GM10248 (cell line): ENCODE results near the gene ZNF620.

Experiments used
- CTCF ChIA-PET: fragments of 300-600 bp; sonication (Branson Sonifier 250); formaldehyde crosslinking; extraction: SDS; loops from one replicate; lab custom pipeline; 2021; ENCODE audit warnings: antibody characterized with exemption; lab: Yijun Ruan, JAX
- POLR2A ChIA-PET: fragments of 350-650 bp; sonication (Branson Sonifier 250); formaldehyde crosslinking; extraction: SDS; loops from one replicate; lab custom pipeline; 2020; ENCODE audit warnings: antibody characterized with exemption; lab: Yijun Ruan, JAX
- DNase-seq: peaks from one replicate; pipeline ENCODE4 v3.0.0; 2012; ENCODE audit errors: extremely low spot score
- TF ChIP-seq, protein P1 (sequence below): IDR thresholded peaks from 2 replicates; pipeline ENCODE4 v1.5.1; 2012; ENCODE audit warnings: mild to moderate bottlenecking, low read depth; ENCODE audit errors: extremely low read depth, missing control alignments, control extremely low read depth

ZNF620 gene

GRCh38 chr3:40518848-40519247 lies 13.0 kb downstream of the ZNF620 start:
- CTCF ChIA-PET = no interaction called here
- no peak for DNase-seq
- TF ChIP-seq, protein P1, sequence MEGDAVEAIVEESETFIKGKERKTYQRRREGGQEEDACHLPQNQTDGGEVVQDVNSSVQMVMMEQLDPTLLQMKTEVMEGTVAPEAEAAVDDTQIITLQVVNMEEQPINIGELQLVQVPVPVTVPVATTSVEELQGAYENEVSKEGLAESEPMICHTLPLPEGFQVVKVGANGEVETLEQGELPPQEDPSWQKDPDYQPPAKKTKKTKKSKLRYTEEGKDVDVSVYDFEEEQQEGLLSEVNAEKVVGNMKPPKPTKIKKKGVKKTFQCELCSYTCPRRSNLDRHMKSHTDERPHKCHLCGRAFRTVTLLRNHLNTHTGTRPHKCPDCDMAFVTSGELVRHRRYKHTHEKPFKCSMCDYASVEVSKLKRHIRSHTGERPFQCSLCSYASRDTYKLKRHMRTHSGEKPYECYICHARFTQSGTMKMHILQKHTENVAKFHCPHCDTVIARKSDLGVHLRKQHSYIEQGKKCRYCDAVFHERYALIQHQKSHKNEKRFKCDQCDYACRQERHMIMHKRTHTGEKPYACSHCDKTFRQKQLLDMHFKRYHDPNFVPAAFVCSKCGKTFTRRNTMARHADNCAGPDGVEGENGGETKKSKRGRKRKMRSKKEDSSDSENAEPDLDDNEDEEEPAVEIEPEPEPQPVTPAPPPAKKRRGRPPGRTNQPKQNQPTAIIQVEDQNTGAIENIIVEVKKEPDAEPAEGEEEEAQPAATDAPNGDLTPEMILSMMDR = no peak
- POLR2A ChIA-PET = no interaction called here

DNA sequence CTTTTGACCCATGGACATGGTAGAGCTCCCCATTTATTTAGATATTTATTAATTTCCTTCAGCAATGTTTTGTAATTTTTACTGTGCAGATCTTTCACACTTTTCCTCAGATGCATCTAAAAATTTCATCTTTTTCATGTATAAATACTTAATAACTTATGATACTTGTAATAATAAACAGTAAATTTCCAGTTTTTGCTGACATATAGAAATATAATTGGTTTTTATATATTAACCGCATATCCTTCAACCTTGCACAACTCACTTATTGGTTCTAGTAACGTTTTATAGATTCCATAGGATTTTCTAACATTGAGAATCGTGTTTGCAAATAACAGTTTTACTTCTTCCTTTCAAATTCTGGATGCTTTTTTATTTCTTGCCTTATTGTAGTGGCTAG lies 15.4 kb downstream of the ZNF620 start:
- TF ChIP-seq, protein P1 = no peak
- no peak for DNase-seq
- CTCF ChIA-PET = interaction anchor here (1.6 kb wide), 1 partner anchor 15 kb away, joined by 5 read pairs; the partner anchor contains the start of gene ZNF620
- POLR2A ChIA-PET = no interaction called here

DNA sequence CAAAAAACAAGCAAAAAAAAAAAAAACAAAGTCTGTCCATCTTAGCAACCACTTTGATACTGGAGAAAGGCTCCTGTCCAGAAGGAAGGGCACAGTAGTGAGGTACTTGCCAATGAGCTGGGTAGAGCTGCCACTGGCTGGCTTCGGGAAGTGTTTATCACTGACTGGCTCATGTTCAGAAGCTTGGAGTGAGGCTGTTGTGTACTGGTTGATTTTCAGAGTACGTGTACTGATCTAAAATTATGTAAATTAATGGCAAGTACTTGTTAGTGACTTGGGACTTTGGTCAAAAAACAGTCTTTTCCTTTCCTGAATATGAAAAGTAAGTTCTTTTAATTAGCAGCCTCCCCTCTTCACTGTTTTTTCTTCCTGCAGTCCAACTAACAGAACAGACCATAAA lies 17.9 kb downstream of the ZNF620 start:
- ChIA-PET POLR2A (interaction anchor here (0.7 kb wide), 1 partner anchor 1639 kb away, joined by 3 read pairs; no protein-coding TSS in a partner anchor), CTCF (interaction anchor here (1.4 to 2.5 kb wide), 2 partner anchors 15 to 18 kb away, joined by 3 to 10 read pairs; partner anchors contain the start of gene ZNF620)
- TF ChIP-seq, protein P1 = no peak
- DNase-seq = no peak

DNA sequence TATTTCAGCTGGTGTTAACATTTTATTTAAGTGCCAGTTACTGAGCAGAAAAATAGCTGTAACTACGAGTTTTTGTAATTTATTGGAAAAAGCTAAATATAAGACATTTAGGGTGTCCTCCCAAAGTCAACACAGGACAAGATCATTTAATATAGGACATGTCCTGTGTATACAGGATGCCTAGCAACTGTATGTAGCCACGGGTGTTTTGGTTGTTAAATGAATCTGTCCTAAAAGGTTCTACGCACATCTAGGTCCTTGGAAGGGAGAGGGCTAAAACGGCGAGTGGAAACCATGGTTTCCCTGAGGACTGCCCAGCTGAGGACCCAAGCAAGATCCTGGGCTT lies 18.4 kb downstream of the ZNF620 start:
- no peak for DNase-seq
- TF ChIP-seq, protein P1 = no peak
- POLR2A ChIA-PET = interaction anchor here (0.7 kb wide), 1 partner anchor 1639 kb away, joined by 3 read pairs; no protein-coding TSS in a partner anchor
- CTCF ChIA-PET = interaction anchor here (1.5 to 2.6 kb wide), 3 partner anchors 11 to 18 kb away, joined by 3 to 10 read pairs (median 5); partner anchors contain the start of gene ZNF620

- ChIA-PET POLR2A (no interaction called here), CTCF (interaction anchor here (1.0 to 2.6 kb wide), 5 partner anchors 10 to 56 kb away, joined by 3 to 10 read pairs (median 5); partner anchors contain the start of gene ZNF620)
- peak; percentile 95 for DNase-seq
- TF ChIP-seq, protein P1 = no peak
Observed at GRCh38 chr3:40524568-40525285, 18.9 kb downstream of the ZNF620 start, which contains the start of gene ZNF621. Gene ZNF621, plus strand, starts transcription at chr3:40524960. Its CDS starts 881 bp downstream, at chr3:40525841.

GRCh38 chr3:40528426-40528825 lies 22.6 kb downstream of the ZNF620 start:
- CTCF ChIA-PET = no interaction called here
- no peak for DNase-seq
- POLR2A ChIA-PET = no interaction called here
- TF ChIP-seq, protein P1 = no peak
